ENCODE measurements around the gene COG8. TPM values are rescaled to one million over a fixed set of nuclear protein-coding genes. Genes with fewer than 3 reads are reported as not detected.

COG8 gene
- total RNA-seq, 1 donor from 2014 or later: 46.2 TPM

GRCh38 chr16:69368866-69369265 is 29.5 kb upstream of the COG8 start:
- DNase-seq (ENCODE audit: extremely low spot score in 2 of 2): no peak
- Histone ChIP-seq H3K4me1 (no peaks in the 10 kb centered on the region), H3K36me3 (peaks cover 3 to 76% of the 10 kb centered on the region in 2 donors), H3K9me3 (no peaks in the 10 kb centered on the region), H3K27ac (no peak overlapping the region), H3K4me3 (no peak overlapping the region), H3K27me3 (no peaks in the 10 kb centered on the region)
- intact Hi-C loops (cut with DNase I): no loop called here
- no peak for TF ChIP-seq POLR2A (IDR thresholded peaks at IDR 0.05)
- TF ChIP-seq POLR2AphosphoS5 (IDR thresholded peaks at IDR 0.05; ENCODE audit: insufficient read depth in 1 of 2, low read depth in 1 of 2): no peak
- TF ChIP-seq, protein P1, sequence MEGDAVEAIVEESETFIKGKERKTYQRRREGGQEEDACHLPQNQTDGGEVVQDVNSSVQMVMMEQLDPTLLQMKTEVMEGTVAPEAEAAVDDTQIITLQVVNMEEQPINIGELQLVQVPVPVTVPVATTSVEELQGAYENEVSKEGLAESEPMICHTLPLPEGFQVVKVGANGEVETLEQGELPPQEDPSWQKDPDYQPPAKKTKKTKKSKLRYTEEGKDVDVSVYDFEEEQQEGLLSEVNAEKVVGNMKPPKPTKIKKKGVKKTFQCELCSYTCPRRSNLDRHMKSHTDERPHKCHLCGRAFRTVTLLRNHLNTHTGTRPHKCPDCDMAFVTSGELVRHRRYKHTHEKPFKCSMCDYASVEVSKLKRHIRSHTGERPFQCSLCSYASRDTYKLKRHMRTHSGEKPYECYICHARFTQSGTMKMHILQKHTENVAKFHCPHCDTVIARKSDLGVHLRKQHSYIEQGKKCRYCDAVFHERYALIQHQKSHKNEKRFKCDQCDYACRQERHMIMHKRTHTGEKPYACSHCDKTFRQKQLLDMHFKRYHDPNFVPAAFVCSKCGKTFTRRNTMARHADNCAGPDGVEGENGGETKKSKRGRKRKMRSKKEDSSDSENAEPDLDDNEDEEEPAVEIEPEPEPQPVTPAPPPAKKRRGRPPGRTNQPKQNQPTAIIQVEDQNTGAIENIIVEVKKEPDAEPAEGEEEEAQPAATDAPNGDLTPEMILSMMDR (IDR thresholded peaks at IDR 0.05): no peak

- no peak for TF ChIP-seq POLR2A (IDR thresholded peaks at IDR 0.05)
- Histone ChIP-seq H3K27ac (no peak overlapping the region), H3K4me1 (no peaks in the 10 kb centered on the region), H3K9me3 (no peaks in the 10 kb centered on the region), H3K36me3 (peaks cover 3 to 76% of the 10 kb centered on the region in 2 donors), H3K4me3 (no peak overlapping the region), H3K27me3 (no peaks in the 10 kb centered on the region)
- intact Hi-C loops (cut with DNase I): no loop called here
- no peak for DNase-seq (ENCODE audit: extremely low spot score in 2 of 2)
Measured at GRCh38 chr16:69367980-69368379, 28.6 kb upstream of the COG8 start.

DNA sequence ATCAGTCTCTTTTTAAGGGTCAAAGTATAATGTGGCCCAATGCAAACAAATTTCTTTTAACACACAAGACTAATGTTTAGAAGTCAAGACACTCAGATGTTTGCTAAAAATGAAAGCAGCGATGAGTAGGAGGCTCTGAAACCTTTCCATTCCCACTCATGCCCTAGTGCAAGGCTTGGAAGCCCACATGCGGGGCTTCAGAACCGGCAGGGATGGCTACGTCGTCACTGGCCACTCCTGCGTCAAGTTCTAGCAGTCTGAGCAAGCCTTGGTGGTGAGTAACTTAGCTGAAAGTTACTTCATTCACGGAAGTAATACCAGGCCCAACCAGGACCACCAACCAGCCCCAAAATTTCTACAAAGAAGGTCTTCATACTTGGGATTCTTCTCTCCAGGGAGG is 27.1 kb upstream of the COG8 start:
- Histone ChIP-seq H3K27ac (no peak overlapping the region), H3K4me1 (no peaks in the 10 kb centered on the region), H3K9me3 (no peaks in the 10 kb centered on the region), H3K27me3 (no peaks in the 10 kb centered on the region), H3K36me3 (peaks cover 3 to 61% of the 10 kb centered on the region in 2 donors), H3K4me3 (no peak overlapping the region)
- TF ChIP-seq POLR2A (IDR thresholded peaks at IDR 0.05) (no peak), POLR2AphosphoS5 (IDR thresholded peaks at IDR 0.05; ENCODE audit: insufficient read depth in 1 of 2, low read depth in 1 of 2) (no peak)
- TF ChIP-seq, protein P1 (IDR thresholded peaks at IDR 0.05): no peak
- intact Hi-C loops (cut with DNase I): no loop called here
- DNase-seq (ENCODE audit: extremely low spot score in 2 of 2): no peak

- DNase-seq (ENCODE audit: extremely low spot score in 2 of 2): no peak
- Histone ChIP-seq H3K4me1 (no peaks in the 10 kb centered on the region), H3K27ac (no peak overlapping the region), H3K27me3 (no peaks in the 10 kb centered on the region), H3K36me3 (peaks cover 3 to 59% of the 10 kb centered on the region in 2 donors), H3K9me3 (no peaks in the 10 kb centered on the region), H3K4me3 (no peak overlapping the region)
- no peak for TF ChIP-seq POLR2AphosphoS5 (IDR thresholded peaks at IDR 0.05; ENCODE audit: insufficient read depth in 1 of 2, low read depth in 1 of 2)
- TF ChIP-seq, protein P1 (IDR thresholded peaks at IDR 0.05): no peak
- intact Hi-C loops (cut with DNase I): no loop called here
Measured at GRCh38 chr16:69365901-69366300, 26.5 kb upstream of the COG8 start.

- TF ChIP-seq POLR2AphosphoS5 (IDR thresholded peaks at IDR 0.05; ENCODE audit: insufficient read depth in 1 of 2, low read depth in 1 of 2) (no peak), POLR2A (IDR thresholded peaks at IDR 0.05) (no peak)
- TF ChIP-seq, protein P1 (IDR thresholded peaks at IDR 0.05): no peak
Measured at GRCh38 chr16:69364088-69364487, 24.7 kb upstream of the COG8 start.

More at GRCh38 chr16:69364088-69364487, 24.7 kb upstream of the COG8 start:
- intact Hi-C loops (cut with DNase I): no loop called here
- Histone ChIP-seq H3K36me3 (peaks cover 3 to 45% of the 10 kb centered on the region in 2 donors), H3K9me3 (no peaks in the 10 kb centered on the region), H3K4me3 (no peak overlapping the region), H3K27ac (no peak overlapping the region), H3K4me1 (no peaks in the 10 kb centered on the region), H3K27me3 (no peaks in the 10 kb centered on the region)
- DNase-seq (ENCODE audit: extremely low spot score in 2 of 2): no peak

Measured in vagina (tissue), 2 donors.